K562 (cell line): ENCODE results near the gene AGPAT1. TPM values are rescaled to one million over a fixed set of nuclear protein-coding genes. Genes with fewer than 3 reads are reported as not detected.
A peak's percentile ranks its signal among the peaks of the same experiment; 100 is the strongest.

Experiments used
- ATAC-seq: fragments of 200-7000 bp; cut with Tn5 transposase; 3 replicates; pipeline ENCODE4 v1.9.1; 2020; ENCODE audit warnings: moderate library complexity
- BruUV-seq: library from RNA; stranded (reverse); fragments of 400-500 nt; replicated peaks from 2 replicates; lab custom pipeline; 2021; lab: Mats Ljungman, UMichigan
- CTCF ChIA-PET: fragments of 300-600 bp; formaldehyde crosslinking; extraction: SDS; loops from one replicate; lab custom pipeline; 2021; ENCODE audit warnings: low intra/inter-chr PET ratio; lab: Yijun Ruan, JAX
- POLR2A ChIA-PET: fragments of 300-600, 350-650 bp; sonication (Branson Sonifier 250); formaldehyde crosslinking; extraction: SDS; loops from one replicate; lab custom pipeline; 2021; ENCODE audit warnings: antibody characterized with exemption, inconsistent platforms; lab: Yijun Ruan, JAX
- DNase-seq, 4 experiments: peaks; one replicate each; pipeline versions ENCODE4 v3.0.0 to v3.0.0-alpha.2; 2011 to 2018; ENCODE audit warnings: low spot score in 3 of 4, mixed read lengths in 3 of 4; ENCODE audit errors: extremely low read depth in 1 of 4
- FAIRE-seq: peaks from 2 replicates; lab custom pipeline; 2011; peaks lifted over from hg19 to GRCh38; lab: Jason Lieb, UNC
- H2AFZ ChIP-seq: 2 replicates; pipeline ENCODE4 v1.6.0; 2011; ENCODE audit warnings: low read depth, low read length, control low read depth, inconsistent platforms
- H3K27ac ChIP-seq: fragments of 200-600 bp; 3 replicates; pipeline ENCODE4 v1.8.0; 2011; ENCODE audit warnings: low read depth, mild to moderate bottlenecking, control low read depth, inconsistent platforms, low read length, moderate library complexity, mixed read lengths; ENCODE audit errors: extremely low read depth
- H3K27me3 ChIP-seq, 2 experiments: fragments of 300-600 bp in 1 of 2; 2 replicates in 1 of 2; 3 replicates in 1 of 2; pipeline versions ENCODE4 v1.6.0 to v1.8.0; 2011; ENCODE audit warnings: inconsistent platforms in 2 of 2, low read length in 2 of 2, mild to moderate bottlenecking in 1 of 2, mixed read lengths in 1 of 2, moderate library complexity in 1 of 2; ENCODE audit not compliant: control insufficient read depth in 2 of 2, insufficient read depth in 2 of 2
- H3K36me3 ChIP-seq: fragments of 300-600 bp; 3 replicates; pipeline ENCODE4 v1.8.0; 2011; ENCODE audit warnings: mild to moderate bottlenecking, low read length, inconsistent platforms; ENCODE audit not compliant: control insufficient read depth, insufficient read depth
- H3K4me1 ChIP-seq, 2 experiments: fragments of 200-600 bp in 1 of 2; replicated peaks in 1 of 2; 2 replicates in 1 of 2; 3 replicates in 1 of 2; pipeline versions ENCODE4 v1.5.1 to v1.8.0; 2011; ENCODE audit warnings: inconsistent platforms in 2 of 2, low read length in 2 of 2, mild to moderate bottlenecking in 1 of 2, mixed read lengths in 1 of 2, moderate library complexity in 1 of 2; ENCODE audit not compliant: control insufficient read depth in 2 of 2, insufficient read depth in 2 of 2
- H3K4me2 ChIP-seq: 2 replicates; pipeline ENCODE4 v1.6.1; 2011; ENCODE audit warnings: low read length, control low read depth, inconsistent platforms, mixed read lengths; ENCODE audit not compliant: insufficient read depth
- H3K4me3 ChIP-seq: fragments of 200-600 bp; sonication (generic), shearing (Covaris generic); 2 replicates; pipeline ENCODE4 v1.5.1; 2016; ENCODE audit warnings: control low read depth, inconsistent platforms
- H3K79me2 ChIP-seq: fragments of 200-600 bp; 3 replicates; pipeline ENCODE4 v1.8.0; 2011; ENCODE audit warnings: low read length, inconsistent platforms; ENCODE audit not compliant: control insufficient read depth, insufficient read depth
- H3K9ac ChIP-seq, 2 experiments: 2 replicates each; pipeline versions ENCODE4 v1.6.0 to v1.6.1; 2011; ENCODE audit warnings: low read depth in 2 of 2, low read length in 2 of 2, control low read depth in 1 of 2, inconsistent platforms in 1 of 2, mild to moderate bottlenecking in 1 of 2, mixed read lengths in 1 of 2; ENCODE audit not compliant: insufficient read depth in 1 of 2
- H3K9me1 ChIP-seq: one replicate; pipeline ENCODE4 v1.6.0; 2011; ENCODE audit warnings: inconsistent platforms, mild to moderate bottlenecking, low read length, moderate library complexity; ENCODE audit not compliant: control insufficient read depth, insufficient read depth
- H3K9me3 ChIP-seq: replicated peaks from 2 replicates; pipeline ENCODE4 v1.5.1; 2011; ENCODE audit warnings: low read depth, low read length, inconsistent platforms; ENCODE audit not compliant: control insufficient read depth, insufficient read depth
- H4K20me1 ChIP-seq: replicated peaks from 2 replicates; pipeline ENCODE4 v1.6.1; 2011; ENCODE audit warnings: low read length, inconsistent platforms, mixed read lengths; ENCODE audit not compliant: control insufficient read depth, insufficient read depth
- CTCFL ChIP-seq: IDR thresholded peaks from 2 replicates; pipeline ENCODE4 v1.6.1; 2011; ENCODE audit warnings: borderline replicate concordance, low read depth, mild to moderate bottlenecking, moderate library complexity, low read length; ENCODE audit not compliant: insufficient read depth, poor library complexity, severe bottlenecking
- CXXC5 ChIP-seq: fragments of 250-450 bp; sonication (Bioruptor Pico); IDR thresholded peaks from 2 replicates; pipeline ENCODE4 v1.8.0; 2022; ENCODE audit warnings: inconsistent platforms, mild to moderate bottlenecking, moderate library complexity
- DNMT1 ChIP-seq: fragments of 450-650 bp; IDR thresholded peaks from 2 replicates; pipeline ENCODE4 v1.6.1; 2016; ENCODE audit warnings: antibody characterized with exemption, mild to moderate bottlenecking
- FOXK2 ChIP-seq, 2 experiments: fragments of 450-650 bp; IDR thresholded peaks in 1 of 2; conservative IDR thresholded peaks in 1 of 2; 2 replicates each; pipeline ENCODE4 v1.6.1; 2016; ENCODE audit warnings: low read depth in 2 of 2, mild to moderate bottlenecking in 1 of 2
- HDGF ChIP-seq: fragments of 450-650 bp; IDR thresholded peaks from 2 replicates; pipeline ENCODE4 v1.6.1; 2016
- HNRNPK ChIP-seq: fragments of 200-400 bp; formaldehyde crosslinking; IDR thresholded peaks from one replicate; pipeline ENCODE4 v1.6.1; 2018; ENCODE audit warnings: mild to moderate bottlenecking, low read depth, low read length; ENCODE audit not compliant: poor library complexity, severe bottlenecking
- PRMT5 ChIP-seq: sonication (generic); formaldehyde crosslinking; IDR thresholded peaks from 2 replicates; pipeline ENCODE4 v1.5.0; 2020; ENCODE audit warnings: missing genetic modification reagents
- RHOXF2B ChIP-seq: fragments of 250-450 bp; sonication (Bioruptor Pico); conservative IDR thresholded peaks from 2 replicates; pipeline ENCODE4 v1.5.1; 2021
- whole genome bisulfite sequencing: fragments of 100-300 bp; shearing (Covaris generic); methylation state at CpG from one replicate; pipeline ENCODE4 v1.1.6; 2016; ENCODE audit warnings: low coverage, mixed read lengths; ENCODE audit not compliant: insufficient coverage; ENCODE audit errors: missing lambda C conversion rate; 5-methylcytosine and 5-hydroxymethylcytosine counted together
- in situ Hi-C: fragments of 300-500 bp; cut with MboI; formaldehyde crosslinking; loops from 4 replicates; pipeline ENCODE4 v1.15.0; 2018; ENCODE audit warnings: inconsistent platforms, mixed read lengths
- intact Hi-C: fragments of 100-400 bp; cut with micrococcal nuclease; formaldehyde crosslinking; loops from 2 replicates; pipeline ENCODE4 v1.14.2; 2022
- polyA plus RNA-seq, 8 experiments: library from polyadenylated mRNA; depleted of rRNA in 4 of 8; stranded (reverse) in 5 of 8; unstranded in 3 of 8; fragments of >200 nt; fragmentation: Nextera tagmentation in 2 of 8; fragmentation: Illumina TruSeq in 1 of 8; extraction: Ambion mirVana in 2 of 8; extraction: Trizol in 1 of 8; gene quantifications; 2 replicates each; pipeline versions ENCODE4 v1.2.1 to v1.2.3, GENCODE V29; 2011 to 2014; ENCODE audit warnings: inconsistent platforms in 1 of 8, missing spikeins in 1 of 8
- total RNA-seq, 7 experiments: library from RNA; depleted of rRNA in 6 of 7; stranded (reverse); fragments of >200 nt in 6 of 7; fragmentation: Illumina TruSeq in 2 of 7; extraction: Trizol in 2 of 7; gene quantifications; 2 replicates each; pipeline versions ENCODE4 v1.2.1 to v1.2.3, GENCODE V29; 2011 to 2021; ENCODE audit warnings: low replicate concordance in 1 of 7
- TF ChIP-seq, protein P1 (sequence below): fragments of 450-650 bp; IDR thresholded peaks from 2 replicates; pipeline ENCODE4 v1.6.1; 2018; ENCODE audit not compliant: partially characterized antibody
- TF ChIP-seq, protein P2 (sequence below): fragments of 450-650 bp; formaldehyde crosslinking; IDR thresholded peaks from 2 replicates; pipeline ENCODE4 v1.4.0; 2020; ENCODE audit warnings: mild to moderate bottlenecking, moderate library complexity

Gene AGPAT1
- total and polyA plus RNA-seq, 9 of the 15 experiments (the other 6 are each of a cell fraction or from before 2014, with no cell fraction given) = 37.9 to 176 (median 69.4) TPM

- TF ChIP-seq, protein P1, sequence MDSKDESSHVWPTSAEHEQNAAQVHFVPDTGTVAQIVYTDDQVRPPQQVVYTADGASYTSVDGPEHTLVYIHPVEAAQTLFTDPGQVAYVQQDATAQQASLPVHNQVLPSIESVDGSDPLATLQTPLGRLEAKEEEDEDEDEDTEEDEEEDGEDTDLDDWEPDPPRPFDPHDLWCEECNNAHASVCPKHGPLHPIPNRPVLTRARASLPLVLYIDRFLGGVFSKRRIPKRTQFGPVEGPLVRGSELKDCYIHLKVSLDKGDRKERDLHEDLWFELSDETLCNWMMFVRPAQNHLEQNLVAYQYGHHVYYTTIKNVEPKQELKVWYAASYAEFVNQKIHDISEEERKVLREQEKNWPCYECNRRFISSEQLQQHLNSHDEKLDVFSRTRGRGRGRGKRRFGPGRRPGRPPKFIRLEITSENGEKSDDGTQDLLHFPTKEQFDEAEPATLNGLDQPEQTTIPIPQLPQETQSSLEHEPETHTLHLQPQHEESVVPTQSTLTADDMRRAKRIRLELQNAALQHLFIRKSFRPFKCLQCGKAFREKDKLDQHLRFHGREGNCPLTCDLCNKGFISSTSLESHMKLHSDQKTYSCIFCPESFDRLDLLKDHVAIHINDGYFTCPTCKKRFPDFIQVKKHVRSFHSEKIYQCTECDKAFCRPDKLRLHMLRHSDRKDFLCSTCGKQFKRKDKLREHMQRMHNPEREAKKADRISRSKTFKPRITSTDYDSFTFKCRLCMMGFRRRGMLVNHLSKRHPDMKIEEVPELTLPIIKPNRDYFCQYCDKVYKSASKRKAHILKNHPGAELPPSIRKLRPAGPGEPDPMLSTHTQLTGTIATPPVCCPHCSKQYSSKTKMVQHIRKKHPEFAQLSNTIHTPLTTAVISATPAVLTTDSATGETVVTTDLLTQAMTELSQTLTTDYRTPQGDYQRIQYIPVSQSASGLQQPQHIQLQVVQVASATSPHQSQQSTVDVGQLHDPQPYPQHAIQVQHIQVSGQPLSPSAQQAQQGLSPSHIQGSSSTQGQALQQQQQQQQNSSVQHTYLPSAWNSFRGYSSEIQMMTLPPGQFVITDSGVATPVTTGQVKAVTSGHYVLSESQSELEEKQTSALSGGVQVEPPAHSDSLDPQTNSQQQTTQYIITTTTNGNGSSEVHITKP = peak; percentile 40
- TF ChIP-seq, all 486 proteins: peak for 91
These were observed 19.2 kb upstream of the AGPAT1 start (continued) for GRCh38 chr6:32194825-32195651.

GRCh38 chr6:32194388-32194787, 18.5 kb upstream of the AGPAT1 start:
- peak overlapping the region; percentile 89; the same call in 1 of the 2 replicates for H3K4me2 ChIP-seq
- CTCF ChIA-PET = interaction anchor here (0.6 to 1.1 kb wide), 3 partner anchors 19 to 77 kb away, joined by 3 to 6 read pairs (median 3); no protein-coding TSS in a partner anchor
- H3K79me2 ChIP-seq = peaks cover 40% of the 10 kb centered on the region
- no peaks in the 10 kb centered on the region; the same call in 2 of the 3 replicates for H3K36me3 ChIP-seq
- peak; percentile 59 for FAIRE-seq
- H2AFZ ChIP-seq = no peak overlapping the region
- intact Hi-C loops (loop anchor here (2.0 to 10.0 kb wide), 2 partner anchors 26 to 290 kb away; partner anchors contain the start of gene ZBTB12), in situ Hi-C loops (no loop called here)
- H3K27ac ChIP-seq = no peak overlapping the region
- 77% methylated on average over 4 of the region's 4 CpGs for WGBS
- H4K20me1 ChIP-seq = no peaks in the 10 kb centered on the region
- ATAC-seq = no peak
- peaks cover 63 to 66% of the 10 kb centered on the region in 2 experiments for H3K4me1 ChIP-seq
- peak overlapping the region in 1 of 2 experiments; percentile 75; a peak in 2 of 4 replicates for H3K9ac ChIP-seq
- no peaks in the 10 kb centered on the region for H3K27me3 ChIP-seq
- H3K9me3 ChIP-seq = no peaks in the 10 kb centered on the region
- peak in 1 of 4 experiments; percentile 18 for DNase-seq
- no peak overlapping the region for H3K4me3 ChIP-seq
- POLR2A ChIA-PET = interaction anchor here (1.0 to 2.1 kb wide), 4 partner anchors 15 to 112 kb away, joined by 3 to 23 read pairs (median 6); partner anchors contain the start of genes FKBPL and RNF5
- no peaks in the 10 kb centered on the region for H3K9me1 ChIP-seq
- no TSS peak for BruUV-seq
- TF ChIP-seq CXXC5 (CRISPR knock-in tag) = no peak
- no peak for TF ChIP-seq DNMT1
- TF ChIP-seq CTCFL = no peak
- no peak for TF ChIP-seq HDGF
- no peak for TF ChIP-seq RHOXF2B (CRISPR knock-in tag)
- TF ChIP-seq PRMT5 (CRISPR knock-in tag) = no peak
- no peak for TF ChIP-seq FOXK2 (conservative IDR thresholded peaks at IDR 0.05 in 1 of 2, IDR thresholded peaks at IDR 0.05 in 1 of 2; ENCODE audit: low read depth in 2 of 2)
- TF ChIP-seq, protein P2, sequence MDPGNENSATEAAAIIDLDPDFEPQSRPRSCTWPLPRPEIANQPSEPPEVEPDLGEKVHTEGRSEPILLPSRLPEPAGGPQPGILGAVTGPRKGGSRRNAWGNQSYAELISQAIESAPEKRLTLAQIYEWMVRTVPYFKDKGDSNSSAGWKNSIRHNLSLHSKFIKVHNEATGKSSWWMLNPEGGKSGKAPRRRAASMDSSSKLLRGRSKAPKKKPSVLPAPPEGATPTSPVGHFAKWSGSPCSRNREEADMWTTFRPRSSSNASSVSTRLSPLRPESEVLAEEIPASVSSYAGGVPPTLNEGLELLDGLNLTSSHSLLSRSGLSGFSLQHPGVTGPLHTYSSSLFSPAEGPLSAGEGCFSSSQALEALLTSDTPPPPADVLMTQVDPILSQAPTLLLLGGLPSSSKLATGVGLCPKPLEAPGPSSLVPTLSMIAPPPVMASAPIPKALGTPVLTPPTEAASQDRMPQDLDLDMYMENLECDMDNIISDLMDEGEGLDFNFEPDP (CRISPR knock-in tag) = no peak
- no peak for TF ChIP-seq HNRNPK
